Measurements from ENCODE around the gene CST4. TPM values are rescaled to one million over a fixed set of nuclear protein-coding genes. Genes with fewer than 3 reads are reported as not detected.
A peak's percentile ranks its signal among the peaks of the same experiment; 100 is the strongest.
"Not testable (repeated sequence)": the region's sequence is repeated elsewhere in the genome, so short reads cannot be mapped to it uniquely, and the experiment has no call there.

Gene CST4
- total RNA-seq, 1 donor from 2014 or later, result not detected

DNA sequence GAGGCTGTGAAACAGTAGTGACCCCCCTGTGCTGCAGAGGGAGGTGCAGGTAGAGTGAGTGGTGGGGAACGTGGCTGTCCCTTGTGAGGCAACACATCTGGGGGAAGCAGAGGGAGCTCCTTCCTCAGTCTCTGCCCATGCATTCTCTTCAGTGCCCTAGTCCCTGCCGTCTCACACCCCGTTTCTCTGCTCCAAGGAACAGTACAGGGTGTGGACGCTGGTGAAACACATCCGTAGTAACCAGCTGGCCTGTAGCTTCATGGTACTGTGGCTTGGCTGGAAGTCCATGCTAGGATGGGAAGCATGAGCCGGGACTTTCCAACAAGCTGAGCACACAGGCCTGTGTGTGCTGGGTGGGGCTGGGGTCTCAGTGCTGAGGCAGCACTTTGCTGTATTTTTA is 25.7 kb downstream of the CST4 start:
- H3K9me3 Mint-ChIP-seq (ENCODE audit: low read depth), result no peaks in the 10 kb centered on the region

GRCh38 chr20:23662276-23662870 is 26.5 kb downstream of the CST4 start:
- peaks cover 26% of the 10 kb centered on the region for H3K4me1 Mint-ChIP-seq (ENCODE audit: low read depth)
- H3K4me3 Mint-ChIP-seq (ENCODE audit: low read depth), result no peak overlapping the region
- no peak for TF ChIP-seq CTCF (IDR thresholded peaks at IDR 0.05; ENCODE audit: unreplicated experiment)
- no peak overlapping the region for H3K27ac Mint-ChIP-seq
- DNase-seq (ENCODE audit: low spot score, unreplicated experiment), result no peak
- no peaks in the 10 kb centered on the region for H3K36me3 Mint-ChIP-seq (ENCODE audit: insufficient read depth)
- H3K9me3 Mint-ChIP-seq (ENCODE audit: low read depth), result no peaks in the 10 kb centered on the region
- H3K27me3 Mint-ChIP-seq, result no peaks in the 10 kb centered on the region

More for the DNA sequence above, 25.7 kb downstream of the CST4 start:
- DNase-seq (ENCODE audit: low spot score, unreplicated experiment), result no peak
- Mint-ChIP-seq H3K4me1 (ENCODE audit: low read depth) (peaks cover 26% of the 10 kb centered on the region), H3K27me3 (no peaks in the 10 kb centered on the region), H3K36me3 (ENCODE audit: insufficient read depth) (no peaks in the 10 kb centered on the region), H3K27ac (no peak overlapping the region), H3K4me3 (ENCODE audit: low read depth) (no peak overlapping the region)
- no peak for TF ChIP-seq CTCF (IDR thresholded peaks at IDR 0.05; ENCODE audit: unreplicated experiment)

DNA sequence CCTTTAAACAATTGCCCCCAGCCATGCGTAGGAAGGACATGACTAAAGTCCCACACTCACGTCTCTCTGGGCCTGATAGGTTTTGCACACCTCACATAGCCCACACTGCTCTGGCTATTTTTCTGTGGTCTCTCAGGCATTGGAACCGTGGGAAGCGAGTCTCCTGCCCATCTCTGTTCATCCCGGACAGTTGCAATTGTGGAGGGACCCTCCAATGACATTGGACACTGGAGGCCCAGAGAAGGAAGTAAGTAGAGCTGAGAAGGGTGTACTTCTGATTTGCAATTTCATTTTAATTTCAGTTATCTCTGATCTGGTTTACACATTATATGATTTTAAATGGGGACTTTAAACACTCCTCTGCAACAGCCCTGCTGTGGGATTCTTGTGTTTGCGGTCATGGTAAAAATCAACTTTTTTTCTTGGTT is 27.8 kb downstream of the CST4 start:
- no peak for TF ChIP-seq CTCF (IDR thresholded peaks at IDR 0.05; ENCODE audit: unreplicated experiment)
- no peak for DNase-seq (ENCODE audit: low spot score, unreplicated experiment)
- H3K9me3 Mint-ChIP-seq (ENCODE audit: low read depth), result no peaks in the 10 kb centered on the region
- H3K27me3 Mint-ChIP-seq, result no peaks in the 10 kb centered on the region
- peaks cover 26% of the 10 kb centered on the region for H3K4me1 Mint-ChIP-seq (ENCODE audit: low read depth)
- H3K27ac Mint-ChIP-seq, result no peak overlapping the region
- H3K4me3 Mint-ChIP-seq (ENCODE audit: low read depth), result no peak overlapping the region
- H3K36me3 Mint-ChIP-seq (ENCODE audit: insufficient read depth), result no peaks in the 10 kb centered on the region

DNA sequence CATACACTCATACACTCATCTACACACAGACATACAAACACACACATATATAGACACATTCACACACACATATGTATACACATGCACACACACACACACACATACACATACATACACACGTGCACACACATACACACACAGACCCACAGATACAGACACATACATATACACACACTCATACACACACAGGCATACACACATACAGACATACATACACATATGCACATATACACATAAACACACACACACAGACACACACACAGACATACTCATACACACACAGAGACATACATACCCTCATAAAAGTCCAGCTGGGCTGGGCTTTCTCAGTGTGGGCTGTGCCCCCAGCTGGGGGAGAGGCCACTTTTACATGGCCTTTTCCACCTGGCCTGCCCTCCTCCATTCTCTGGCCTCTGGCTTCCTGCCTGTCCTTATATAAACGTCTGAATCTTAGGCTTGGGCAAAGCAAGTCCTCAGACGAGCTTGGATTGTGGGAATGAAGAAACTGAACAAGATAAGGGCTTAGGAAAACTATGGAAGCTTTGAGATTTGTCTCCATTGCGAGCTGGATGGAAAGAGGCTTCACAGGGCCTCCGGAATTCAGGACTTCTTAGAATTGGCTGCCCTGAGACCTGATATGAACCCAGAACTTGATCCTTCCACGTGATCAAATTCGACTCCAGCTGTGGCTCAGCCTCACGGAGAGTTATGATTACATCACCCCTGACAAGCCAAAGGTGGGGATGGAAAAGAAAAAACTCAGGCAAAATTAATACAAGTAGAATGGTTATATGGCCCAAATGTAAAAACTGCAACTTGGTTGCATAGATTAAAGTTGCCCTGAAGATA is 28.6 kb downstream of the CST4 start:
- peak overlapping the region; percentile 4 for H3K4me3 Mint-ChIP-seq (ENCODE audit: low read depth)
- peaks cover 2% of the 10 kb centered on the region for H3K27me3 Mint-ChIP-seq
- DNase-seq (ENCODE audit: low spot score, unreplicated experiment), result no peak
- H3K36me3 Mint-ChIP-seq (ENCODE audit: insufficient read depth), result no peaks in the 10 kb centered on the region
- H3K4me1 Mint-ChIP-seq (ENCODE audit: low read depth), result peaks cover 26% of the 10 kb centered on the region
- H3K9me3 Mint-ChIP-seq (ENCODE audit: low read depth), result no peaks in the 10 kb centered on the region
- peak overlapping the region; percentile 4 for H3K27ac Mint-ChIP-seq
- no peak for TF ChIP-seq CTCF (IDR thresholded peaks at IDR 0.05; ENCODE audit: unreplicated experiment)

- H3K27ac Mint-ChIP-seq, result peak overlapping the region; percentile 95
- H3K4me1 Mint-ChIP-seq (ENCODE audit: low read depth), result peaks cover 26% of the 10 kb centered on the region
- H3K4me3 Mint-ChIP-seq (ENCODE audit: low read depth); H3K9me3 Mint-ChIP-seq (ENCODE audit: low read depth); H3K27me3 Mint-ChIP-seq; H3K36me3 Mint-ChIP-seq (ENCODE audit: insufficient read depth); DNase-seq (ENCODE audit: low spot score, unreplicated experiment): not testable (repeated sequence)
Observed at GRCh38 chr20:23659610-23659988, 29.2 kb downstream of the CST4 start.
